Suprapubic skin (tissue), 4 donors: ENCODE results near the gene HIPK3.

Source experiments
- CTCF ChIP-seq, 2 donors: fragments of 200-600 bp in 1 of 2; fragments of 450-650 bp in 1 of 2; sonication (generic) in 1 of 2; IDR thresholded peaks; one replicate each; pipeline ENCODE4 v1.5.1; 2016 to 2019; ENCODE audit warnings: antibody characterized with exemption in 2 of 2, mild to moderate bottlenecking in 1 of 2, moderate library complexity in 1 of 2
- POLR2A ChIP-seq, 2 donors: fragments of 450-650 bp; IDR thresholded peaks; one replicate each; pipeline ENCODE4 v1.6.1; 2017; ENCODE audit warnings: antibody characterized with exemption in 2 of 2, mild to moderate bottlenecking in 2 of 2, moderate library complexity in 2 of 2
- POLR2AphosphoS5 ChIP-seq, 3 donors: sonication (generic); formaldehyde crosslinking; IDR thresholded peaks; one replicate each; pipeline ENCODE4 v1.6.1; 2017; ENCODE audit warnings: antibody characterized with exemption in 3 of 3

- TF ChIP-seq POLR2AphosphoS5 (IDR thresholded peaks at IDR 0.05) (no peak), CTCF (IDR thresholded peaks at IDR 0.05) (peak; percentile 50 to 62), POLR2A (IDR thresholded peaks at IDR 0.05) (no peak)
These were observed 105.1 kb downstream of the HIPK3 start for GRCh38 chr11:33362051-33362910.
